GM19238 (cell line): ENCODE measurements around the gene PTRHD1.
A peak's percentile ranks its signal among the peaks of the same experiment; 100 is the strongest.

ENCODE experiments used
- DNase-seq: peaks from one replicate; pipeline ENCODE4 v3.0.0; 2011; ENCODE audit warnings: low spot score; ENCODE audit not compliant: insufficient read length

The PTRHD1 gene

DNA sequence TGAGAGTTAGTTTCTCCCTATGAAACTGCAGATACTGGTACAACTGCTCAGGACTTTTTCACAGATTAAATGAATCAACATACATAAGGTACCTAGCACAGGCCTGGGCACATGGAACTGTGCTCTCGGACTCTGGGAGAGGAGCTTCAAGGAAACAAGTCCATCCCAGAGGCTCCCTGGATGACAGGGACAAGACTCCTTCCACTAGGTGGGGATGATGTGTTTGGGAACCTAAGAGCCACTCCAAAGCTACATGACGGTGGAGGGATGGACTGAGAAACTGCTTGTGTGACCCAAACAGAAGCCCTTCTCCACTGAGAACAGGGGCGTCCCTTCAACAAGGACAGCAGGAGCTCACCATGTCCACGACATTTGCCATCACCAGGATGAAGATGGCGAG is 37.2 kb upstream of the PTRHD1 start:
- no peak for DNase-seq

DNA sequence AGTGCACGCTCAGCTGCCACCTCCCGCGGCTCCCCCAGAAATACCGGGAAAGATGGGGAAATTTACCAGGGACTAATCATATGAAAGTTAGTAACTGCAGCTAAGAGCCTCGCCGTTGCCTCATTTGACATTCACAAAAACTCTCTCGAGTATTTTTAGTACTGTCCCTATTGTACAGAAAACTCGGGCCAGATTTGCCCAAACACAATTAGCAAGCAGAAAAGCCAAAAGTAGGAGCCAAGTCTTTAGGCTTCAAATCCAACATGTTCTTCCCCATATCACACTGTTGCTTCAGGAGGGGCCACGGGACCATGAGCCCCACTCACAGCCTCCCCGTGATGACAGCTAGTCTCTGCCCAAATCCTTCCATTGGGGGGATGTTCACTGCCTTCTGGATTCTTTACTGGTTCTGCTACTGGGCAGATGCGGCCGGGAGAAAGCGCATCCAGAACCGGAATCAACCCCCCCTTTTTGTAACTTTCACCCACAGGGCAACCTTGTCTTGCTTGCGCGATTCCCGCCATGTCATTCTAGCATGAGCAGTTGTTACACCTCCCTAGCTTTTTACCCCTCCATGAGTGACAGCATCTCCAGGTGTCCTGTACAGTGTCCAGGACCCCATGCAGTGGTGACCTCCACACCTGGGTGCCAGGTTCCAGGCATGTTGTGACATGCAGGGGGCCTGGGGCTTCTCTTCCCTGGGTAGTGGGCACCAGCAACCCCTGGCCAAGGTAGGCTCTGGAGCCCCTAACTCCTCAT is 35.2 kb upstream of the PTRHD1 start:
- DNase-seq, result no peak

DNA sequence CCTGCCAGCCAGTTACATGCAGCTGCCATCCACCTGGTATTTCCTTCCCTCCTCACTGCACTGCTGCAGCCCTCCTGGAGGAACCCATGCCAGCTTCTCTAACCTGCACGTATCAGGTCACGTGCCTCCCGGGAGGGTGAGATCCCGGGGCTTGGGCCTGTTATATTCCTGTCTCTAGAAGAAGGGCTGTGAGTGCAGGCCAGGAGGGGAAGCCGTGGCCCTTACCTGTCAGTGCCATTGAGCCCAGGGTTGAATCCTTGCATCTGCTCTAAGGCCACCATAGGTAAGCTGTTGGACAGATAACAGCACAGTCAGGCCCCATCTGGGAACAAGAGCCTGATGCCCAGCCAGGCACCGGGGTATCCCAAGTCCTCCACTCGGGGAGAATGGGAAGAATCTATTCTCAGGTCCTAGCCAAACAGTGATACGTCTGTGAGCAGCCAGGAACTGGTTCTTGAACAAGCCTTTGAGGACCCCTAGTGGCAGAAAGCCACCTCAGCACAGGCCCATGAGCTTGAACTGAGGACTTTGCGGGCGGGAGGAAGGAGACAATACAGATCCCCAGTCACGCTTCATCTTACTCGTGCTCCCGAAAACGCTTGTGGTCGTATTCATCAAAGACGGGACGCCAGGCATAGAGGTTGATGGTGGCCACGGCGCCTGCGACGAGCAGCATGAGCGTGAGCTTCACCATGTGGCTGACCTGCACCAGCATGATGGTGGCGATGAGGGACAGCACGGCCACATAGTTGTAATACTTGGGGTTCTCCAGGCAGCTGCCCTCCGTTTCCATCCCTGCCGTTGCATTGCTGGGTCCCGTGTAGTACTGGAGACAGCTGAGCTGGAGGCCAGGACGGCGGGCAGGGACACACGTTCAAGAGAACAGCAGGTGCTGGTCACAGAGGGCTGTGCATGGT is 34.4 kb upstream of the PTRHD1 start:
- DNase-seq, result peak; percentile 85

DNA sequence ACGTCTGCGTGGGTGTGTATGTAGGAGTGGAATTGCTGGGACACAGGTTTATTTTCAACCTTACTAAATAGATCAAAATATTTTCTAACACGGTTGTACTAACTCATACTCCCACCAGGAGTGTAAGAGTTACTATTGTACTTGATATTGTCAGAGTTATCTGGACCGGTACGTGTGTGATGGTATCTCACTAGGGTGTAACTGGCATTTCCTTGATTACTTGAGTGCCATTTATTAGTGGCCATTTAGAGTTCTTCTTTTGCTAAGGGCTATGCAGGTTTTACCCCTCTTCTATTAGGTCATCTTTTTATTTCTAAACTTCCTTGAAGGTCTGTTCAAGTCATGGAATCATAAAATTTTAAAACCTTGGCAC is 33.6 kb upstream of the PTRHD1 start:
- DNase-seq, result no peak

DNA sequence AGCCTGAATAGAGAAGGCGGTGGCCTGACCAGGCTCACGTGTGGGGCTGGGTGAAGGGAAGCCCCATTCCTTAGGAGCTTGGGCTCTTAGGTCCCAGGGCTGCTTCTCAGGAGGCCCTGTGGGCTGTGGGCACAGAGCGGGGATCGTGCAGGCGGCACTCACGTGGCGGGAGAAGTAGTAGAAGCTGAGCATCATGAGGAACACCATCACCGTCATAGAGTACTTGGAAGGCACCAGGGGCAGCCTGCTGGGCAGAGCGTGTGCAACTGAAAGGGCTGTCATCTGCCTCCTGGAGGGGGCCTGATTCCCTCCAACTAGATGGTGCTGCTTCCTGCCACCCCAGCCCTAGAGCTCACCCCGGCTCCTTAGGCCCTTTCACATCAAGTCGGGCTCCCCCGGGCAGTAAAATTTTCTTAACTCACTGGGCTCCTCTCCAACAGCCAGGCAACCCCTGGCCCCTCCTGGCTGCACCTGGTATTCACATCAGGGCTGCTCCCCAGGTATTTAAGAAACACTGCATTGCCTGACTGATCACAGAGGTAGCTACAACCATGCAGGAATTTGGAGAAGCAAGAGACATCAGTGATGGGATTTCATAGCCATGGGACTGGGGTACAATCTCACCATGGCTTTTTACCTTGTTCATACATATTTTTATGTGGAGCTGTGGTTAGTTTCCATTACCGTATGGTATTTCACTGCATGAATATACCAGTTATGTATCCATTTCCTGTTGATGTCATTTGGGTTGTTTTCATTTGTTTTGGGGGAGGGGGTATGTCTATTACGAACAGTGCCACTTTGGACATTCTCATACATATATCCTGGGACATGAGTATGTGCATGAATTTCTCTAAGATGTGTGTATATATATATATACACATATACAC is 32.9 kb upstream of the PTRHD1 start:
- no peak for DNase-seq

DNA sequence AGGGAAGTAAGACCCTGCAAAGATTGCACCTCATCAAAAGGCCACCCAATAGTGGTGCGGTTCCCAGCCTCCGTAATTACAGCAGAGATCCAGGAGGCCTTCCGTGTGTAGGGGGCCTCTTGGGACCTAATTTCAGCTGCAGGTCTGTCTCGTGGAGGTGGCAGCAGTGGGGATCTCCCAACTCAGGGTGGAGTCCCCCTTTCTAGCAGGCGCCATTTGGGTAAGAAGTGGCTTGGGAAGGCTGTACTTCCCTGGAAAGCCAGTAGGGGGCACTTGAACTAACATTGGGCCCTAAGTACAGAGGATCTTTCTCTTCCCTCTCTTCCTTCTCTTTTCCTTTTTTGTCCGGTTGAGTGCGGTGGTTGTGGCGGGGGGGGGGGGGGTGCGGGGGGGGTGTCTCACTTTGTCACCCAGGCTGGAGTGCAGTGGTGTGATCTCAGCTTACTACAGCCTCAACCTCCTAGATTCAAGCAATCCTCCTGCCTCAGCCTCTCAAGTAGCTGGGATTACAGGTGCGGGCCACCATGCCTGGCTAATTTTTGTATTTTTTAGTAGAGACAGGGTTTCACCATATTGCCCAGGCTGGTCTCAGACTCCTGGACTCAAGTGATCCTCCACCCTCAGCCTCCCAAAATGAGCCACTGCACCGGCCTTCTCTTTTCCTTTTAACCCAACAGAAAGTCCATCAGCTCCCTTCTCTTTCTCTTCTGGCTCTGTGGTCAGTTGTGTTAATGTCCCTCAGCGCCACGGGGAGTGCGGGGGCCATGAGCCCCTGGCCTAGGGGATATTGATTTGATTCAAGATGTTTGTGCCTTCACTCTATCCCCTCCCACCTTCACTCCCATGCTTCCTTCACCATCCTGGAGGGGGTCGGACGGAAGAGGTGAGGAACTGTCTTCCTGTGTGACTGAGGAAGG is 32.0 kb upstream of the PTRHD1 start:
- no peak for DNase-seq

DNA sequence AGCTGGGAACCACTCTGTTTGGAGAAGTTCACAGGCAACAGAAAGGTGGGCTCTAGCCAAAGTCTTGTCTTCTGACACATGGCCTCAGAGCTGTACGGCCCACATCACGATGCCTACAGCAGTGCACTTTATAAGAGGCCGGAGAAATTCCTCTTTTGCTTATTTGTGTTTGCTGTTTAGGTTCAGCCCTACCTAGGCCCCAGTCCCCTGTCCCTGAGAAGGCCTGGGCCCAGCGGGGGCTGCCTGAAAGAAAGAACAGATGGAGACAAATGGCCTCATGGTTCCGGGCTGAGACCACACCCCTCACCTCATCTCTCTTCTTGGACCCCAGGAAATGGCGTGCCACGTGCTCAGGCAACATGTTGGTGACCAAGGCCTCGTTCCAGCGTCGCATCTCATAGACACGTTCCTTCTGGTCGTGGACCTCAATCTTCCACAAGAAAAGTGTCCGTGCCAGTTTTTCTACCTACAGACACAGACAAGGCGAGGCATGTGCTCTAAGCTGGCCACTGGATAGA is 30.9 kb upstream of the PTRHD1 start:
- no peak for DNase-seq

DNA sequence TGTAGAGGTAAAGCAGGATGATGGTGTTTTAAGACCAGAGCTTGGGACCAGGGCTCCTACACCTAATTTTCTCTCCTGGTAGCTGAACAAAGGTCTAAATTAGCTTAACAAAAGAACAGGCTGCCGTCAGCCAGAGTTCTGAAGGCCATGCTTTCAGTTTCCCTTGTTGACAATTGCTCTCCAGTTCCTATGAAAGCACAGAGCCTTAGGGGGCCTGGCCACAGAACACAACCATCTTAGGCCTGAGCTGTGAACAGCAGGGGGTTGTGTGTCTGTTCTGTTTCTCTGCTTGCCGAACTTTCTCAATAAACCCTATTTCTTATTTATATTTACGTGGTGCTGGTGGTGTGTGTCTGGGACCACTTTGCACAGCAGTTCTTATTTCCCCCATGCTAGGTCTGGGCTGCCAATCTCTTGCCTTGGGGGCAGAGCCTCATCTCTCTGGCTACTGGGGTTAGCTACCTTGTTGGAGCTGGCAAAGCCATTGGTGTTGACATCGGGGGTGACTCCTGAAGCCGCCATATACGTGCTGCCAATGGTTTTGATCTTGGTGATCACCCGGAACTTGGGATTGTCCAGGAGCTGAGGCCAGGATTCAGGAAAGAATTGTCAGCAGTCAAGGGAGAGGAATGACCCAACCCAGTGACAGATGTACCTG is 29.0 kb upstream of the PTRHD1 start:
- no peak for DNase-seq

DNA sequence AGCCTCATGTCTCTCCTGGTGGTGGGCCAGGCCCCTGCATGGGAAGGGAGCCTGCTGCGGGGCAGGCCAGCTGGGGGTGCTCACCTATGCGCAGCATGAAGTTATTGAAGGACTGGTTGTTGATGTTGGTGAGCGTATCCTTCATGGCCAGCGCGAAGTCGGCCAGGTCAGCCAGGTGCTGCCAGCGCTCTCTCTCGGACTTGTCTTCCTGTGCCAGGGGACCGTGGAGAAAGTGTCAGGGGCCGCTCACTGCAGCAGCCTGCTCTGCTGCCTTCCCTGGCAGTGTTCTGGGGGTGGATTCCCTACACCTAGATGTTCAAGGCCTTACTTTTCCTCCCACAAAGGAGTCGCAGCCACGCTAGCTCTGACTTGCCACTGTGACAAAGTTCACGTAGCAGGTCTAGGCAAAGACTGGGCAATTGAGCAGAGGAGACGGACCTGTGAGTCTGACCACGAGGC is 28.3 kb upstream of the PTRHD1 start:
- DNase-seq, result no peak

DNA sequence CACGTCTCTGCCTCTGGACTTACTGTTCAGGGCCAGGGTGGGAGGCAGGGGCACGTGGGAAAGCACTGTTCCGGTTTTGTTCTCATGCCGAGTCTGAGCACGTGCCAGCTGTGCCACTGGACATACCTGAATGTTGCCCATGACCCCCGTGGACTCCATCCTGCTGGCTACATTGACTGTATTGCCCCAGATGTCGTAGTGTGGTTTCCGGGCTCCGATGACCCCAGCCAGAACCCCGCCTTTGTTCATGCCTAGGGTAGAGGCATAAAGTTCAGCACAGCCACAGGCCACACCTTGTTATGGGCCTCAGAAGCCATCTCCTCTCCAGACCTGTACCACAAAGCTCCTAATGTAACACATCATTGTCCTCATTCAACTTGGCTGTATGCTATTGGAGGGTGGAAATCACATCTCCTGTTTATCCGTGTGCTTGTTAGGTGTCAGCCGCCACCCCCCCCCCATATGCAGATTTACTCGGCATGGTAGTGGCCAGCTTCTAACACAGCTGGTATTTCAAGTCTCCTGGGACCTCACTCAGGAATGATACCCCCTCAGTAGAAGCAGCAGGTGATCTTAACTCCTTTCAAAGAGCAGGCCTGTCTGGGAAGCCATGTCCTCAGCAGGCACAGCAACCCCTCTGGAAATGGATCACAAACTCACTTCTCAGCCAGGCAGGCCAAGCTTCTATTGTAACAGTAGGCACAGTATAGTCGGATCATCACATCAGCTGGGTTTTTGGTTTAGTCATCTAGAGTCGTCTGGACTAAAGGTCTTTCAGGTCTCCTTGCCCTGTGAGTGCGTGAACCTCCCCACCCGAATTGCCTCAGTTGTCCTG is 27.6 kb upstream of the PTRHD1 start:
- DNase-seq, result no peak

DNA sequence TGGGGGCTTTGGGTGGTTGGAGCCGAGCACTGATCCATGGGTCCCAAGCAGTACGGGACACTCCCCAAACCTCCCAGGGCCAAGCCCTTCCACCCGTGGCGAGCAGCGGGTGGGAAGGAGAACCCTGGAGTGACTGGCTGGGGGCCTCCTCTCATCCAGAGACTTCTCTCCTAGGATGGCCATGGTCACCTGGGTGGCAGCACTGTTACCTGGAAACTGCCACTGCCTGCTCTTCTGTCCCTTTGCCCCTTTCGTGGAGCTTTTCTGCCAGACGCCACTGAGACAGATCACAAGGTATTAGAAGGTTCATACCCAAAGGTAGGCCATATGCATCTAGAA is 27.0 kb upstream of the PTRHD1 start:
- no peak for DNase-seq

DNA sequence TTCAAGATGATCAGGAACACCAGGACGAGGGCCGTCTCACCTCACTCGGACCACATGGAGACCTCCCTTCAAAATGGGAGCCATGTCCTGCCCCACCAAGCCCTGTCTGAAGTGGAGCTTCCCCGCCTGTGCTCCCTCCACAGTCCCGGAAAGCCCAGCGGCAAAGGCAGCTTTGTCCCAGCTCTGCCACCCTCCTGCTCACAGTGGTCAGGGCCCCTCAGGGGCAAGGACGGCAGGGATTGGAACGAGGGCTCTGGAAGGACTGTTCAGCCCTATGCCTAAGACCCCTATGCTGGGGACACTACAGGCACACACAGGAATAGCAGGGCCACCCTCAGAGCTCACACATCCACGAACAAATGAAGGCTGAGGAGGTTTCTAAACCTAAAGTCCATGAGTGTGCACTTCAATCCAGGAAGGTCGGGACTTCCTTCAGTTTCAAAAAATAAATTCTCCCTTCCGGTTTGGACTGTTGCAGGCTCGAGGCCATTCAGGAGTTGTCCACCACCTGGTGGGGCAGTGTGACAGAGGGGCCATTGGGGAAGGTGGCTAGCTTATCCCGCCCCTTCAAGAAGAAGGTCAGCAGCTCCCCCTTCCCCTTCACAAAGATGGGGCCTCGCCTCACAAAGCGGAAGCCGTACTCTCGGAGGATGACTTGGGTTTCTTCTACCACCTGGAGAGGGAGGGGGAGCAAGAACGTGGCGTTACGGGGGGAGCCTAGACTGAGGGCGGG is 26.4 kb upstream of the PTRHD1 start:
- DNase-seq, result no peak

DNA sequence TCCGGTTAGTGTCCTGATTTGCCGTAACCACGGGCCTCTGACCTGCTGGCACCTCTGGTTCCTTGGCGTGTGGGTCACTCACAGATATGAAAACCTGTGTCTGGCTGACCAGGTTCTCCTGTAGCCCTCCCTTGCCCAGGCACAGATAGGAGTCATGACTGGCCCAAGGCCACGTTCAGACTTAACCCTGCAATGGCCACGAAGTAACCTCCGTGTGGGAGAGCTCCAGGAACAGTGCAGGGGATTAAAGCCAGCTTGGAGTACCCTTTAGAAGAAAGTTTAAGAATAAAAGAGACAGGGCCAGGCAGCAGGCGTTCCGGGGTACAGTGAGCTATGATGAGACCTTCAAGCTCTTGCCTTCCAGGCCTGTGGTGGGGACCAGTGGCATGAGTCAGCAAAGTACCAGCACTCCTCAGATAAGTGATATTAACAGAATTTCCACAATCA is 25.6 kb upstream of the PTRHD1 start:
- no peak for DNase-seq

DNA sequence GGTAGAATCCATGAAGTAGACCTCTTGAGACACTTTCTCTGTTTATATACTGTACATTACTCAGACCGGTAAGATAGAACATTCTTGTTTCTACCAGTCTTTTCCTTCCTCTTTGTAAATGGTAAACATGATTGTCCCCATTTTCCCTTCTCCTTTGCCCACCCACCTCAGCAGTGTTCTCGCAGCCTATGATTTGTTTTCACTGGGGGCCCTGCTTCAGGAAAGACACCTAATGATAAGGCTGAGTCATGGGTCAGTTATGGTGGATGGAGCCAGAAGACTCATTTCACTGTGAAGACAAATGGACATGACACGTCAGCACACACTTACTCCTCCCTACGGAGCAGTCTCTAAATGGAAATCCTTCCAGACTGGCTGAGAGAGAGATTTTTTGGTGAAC is 23.7 kb upstream of the PTRHD1 start:
- no peak for DNase-seq

DNA sequence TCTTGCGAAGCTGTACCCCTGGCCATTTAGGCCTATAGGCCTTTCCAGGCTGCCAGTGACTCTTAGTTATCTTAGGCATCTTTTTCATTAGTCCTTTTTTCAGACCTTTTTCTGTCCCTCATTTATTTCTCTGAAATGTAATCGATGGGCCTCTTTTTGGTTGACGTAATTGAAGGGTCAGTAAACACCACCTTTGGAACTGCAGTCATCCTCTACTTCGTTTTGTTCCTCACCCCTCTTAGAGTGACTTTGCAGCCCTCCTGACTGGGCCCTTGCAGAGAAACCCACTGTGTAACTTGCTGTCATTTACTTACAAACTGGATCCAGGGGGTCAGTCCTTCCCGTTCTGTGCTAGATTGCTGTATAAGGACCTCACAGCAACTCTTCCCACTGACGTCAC is 23.2 kb upstream of the PTRHD1 start:
- no peak for DNase-seq

DNA sequence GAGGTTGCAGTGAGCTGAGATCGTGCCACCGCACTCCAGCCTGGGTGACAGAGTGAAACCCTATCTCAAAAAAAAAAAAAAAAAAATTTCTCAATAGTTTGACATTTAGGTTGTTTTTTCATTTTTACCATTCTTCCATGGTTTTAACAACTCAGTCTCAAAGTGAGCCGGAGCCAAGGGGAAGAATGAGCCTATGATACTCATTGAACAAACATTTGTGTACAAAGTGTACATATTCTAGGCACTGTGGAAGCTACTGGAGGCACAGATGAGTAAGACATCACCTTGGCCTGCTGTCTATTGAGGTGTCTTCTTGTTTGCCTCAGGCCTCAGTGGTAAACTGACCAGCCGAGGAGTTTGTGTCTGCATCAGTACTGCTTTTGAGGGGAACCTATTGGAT is 22.0 kb upstream of the PTRHD1 start:
- DNase-seq, result no peak

DNA sequence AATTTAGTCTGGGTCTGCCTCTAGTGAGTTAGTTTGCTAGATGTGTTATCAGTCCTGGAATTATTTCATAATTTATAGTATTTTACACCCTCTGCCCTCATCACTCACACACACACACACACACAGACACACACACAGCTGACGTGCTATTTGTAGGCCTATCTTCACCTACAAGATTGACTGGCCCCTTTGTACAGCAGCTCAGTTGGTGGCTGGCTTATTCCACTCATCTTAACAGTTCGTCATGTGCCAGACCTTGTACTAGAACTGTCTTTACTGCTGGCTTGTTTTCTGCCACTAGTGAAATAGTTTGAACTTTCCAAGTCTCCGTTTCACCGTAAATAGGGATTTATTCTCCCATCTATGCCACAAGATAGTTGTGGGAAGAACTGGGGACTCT is 21.3 kb upstream of the PTRHD1 start:
- no peak for DNase-seq

DNA sequence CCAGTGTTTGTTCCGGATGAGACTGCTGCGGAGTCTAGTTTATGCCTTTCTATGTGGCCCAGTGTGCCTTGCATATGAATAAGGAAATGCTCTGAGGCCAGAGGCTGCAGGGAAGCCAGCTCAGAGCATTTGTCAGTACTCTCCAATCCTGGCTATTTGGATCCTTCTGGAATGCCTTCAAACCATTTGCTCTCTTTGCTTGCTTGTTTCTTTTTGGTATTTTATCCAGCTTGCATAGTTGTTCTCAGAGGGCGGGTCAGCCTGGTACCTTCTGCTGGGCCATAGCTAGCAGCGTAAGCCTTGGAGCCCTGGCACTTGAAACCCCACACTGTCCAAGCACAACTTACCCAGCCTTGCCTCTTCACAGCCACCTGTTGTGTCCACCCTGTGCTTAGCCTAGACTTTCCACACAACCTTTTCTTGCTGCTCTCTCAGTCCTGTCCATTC is 20.5 kb upstream of the PTRHD1 start:
- no peak for DNase-seq
